ENCODE results near the gene CCDC57.

DNA sequence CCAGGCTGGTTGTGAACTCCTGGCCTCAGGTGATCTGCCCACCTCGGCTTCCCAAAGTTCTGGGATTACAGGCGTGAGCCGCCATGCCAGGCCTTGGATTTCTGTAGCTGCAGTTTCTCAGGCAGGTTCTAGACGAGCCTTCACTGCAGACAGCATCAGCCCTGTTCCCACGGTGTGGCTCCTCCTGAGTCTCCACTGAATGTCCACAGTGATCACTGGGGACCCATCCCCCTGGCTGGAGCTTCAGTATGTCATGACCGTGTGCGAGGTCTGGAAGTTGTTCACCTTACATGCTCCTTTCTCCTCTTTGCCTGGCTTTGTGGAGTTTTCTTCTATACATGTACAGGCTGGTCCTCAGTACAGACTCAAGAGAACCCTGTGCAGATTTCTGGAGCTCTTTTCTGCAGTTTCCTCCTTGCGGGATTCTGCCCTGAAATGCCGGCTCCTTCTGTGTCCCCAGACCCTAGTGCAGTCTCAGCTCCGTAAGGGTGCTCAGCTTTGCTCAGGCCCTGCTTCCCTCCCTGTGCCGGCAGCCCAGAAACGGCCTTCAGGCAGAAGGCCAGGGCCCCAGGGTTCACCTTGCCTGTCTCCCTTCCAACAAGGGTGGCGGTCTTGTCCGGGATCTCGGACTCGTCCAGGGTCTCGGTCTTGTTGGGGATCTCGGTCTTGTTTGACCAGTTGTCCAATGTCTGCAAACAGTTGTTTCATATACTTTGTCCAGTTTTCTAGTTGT, 100.3 kb downstream of the CCDC57 start:
- no peak for TF ChIP-seq CTCF (IDR thresholded peaks at IDR 0.05)
- no peak for TF ChIP-seq POLR2A (IDR thresholded peaks at IDR 0.05)

All from esophagus squamous epithelium (tissue), 4 donors.